HG02678 (cell line): ENCODE data around the gene IFIT2.
"Not testable (repeated sequence)": the region's sequence is repeated elsewhere in the genome, so short reads cannot be mapped to it uniquely, and the experiment has no call there.

Experiments used
- ATAC-seq: cut with Tn5 transposase; IDR thresholded peaks from one replicate; pipeline ENCODE4 v1.9.1; 2021; ENCODE audit warnings: mild to moderate bottlenecking, moderate library complexity; ENCODE audit not compliant: unreplicated experiment

Gene IFIT2, protein sequence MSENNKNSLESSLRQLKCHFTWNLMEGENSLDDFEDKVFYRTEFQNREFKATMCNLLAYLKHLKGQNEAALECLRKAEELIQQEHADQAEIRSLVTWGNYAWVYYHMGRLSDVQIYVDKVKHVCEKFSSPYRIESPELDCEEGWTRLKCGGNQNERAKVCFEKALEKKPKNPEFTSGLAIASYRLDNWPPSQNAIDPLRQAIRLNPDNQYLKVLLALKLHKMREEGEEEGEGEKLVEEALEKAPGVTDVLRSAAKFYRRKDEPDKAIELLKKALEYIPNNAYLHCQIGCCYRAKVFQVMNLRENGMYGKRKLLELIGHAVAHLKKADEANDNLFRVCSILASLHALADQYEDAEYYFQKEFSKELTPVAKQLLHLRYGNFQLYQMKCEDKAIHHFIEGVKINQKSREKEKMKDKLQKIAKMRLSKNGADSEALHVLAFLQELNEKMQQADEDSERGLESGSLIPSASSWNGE

GRCh38 chr10:89301721-89302445, at the start of gene IFIT2:
IFIT2 (plus strand) TSS chr10:89302046; CDS start chr10:89302124, 78 bp downstream.
- ATAC-seq: peak; percentile 72

- ATAC-seq: no peak
These were observed 49.6 kb upstream of the IFIT2 start for GRCh38 chr10:89252225-89252585.

- not testable (repeated sequence) for ATAC-seq
These were observed 46.7 kb upstream of the IFIT2 start for GRCh38 chr10:89255091-89255579.

- ATAC-seq: no peak
These were observed 46.1 kb upstream of the IFIT2 start for GRCh38 chr10:89255793-89256192.

DNA sequence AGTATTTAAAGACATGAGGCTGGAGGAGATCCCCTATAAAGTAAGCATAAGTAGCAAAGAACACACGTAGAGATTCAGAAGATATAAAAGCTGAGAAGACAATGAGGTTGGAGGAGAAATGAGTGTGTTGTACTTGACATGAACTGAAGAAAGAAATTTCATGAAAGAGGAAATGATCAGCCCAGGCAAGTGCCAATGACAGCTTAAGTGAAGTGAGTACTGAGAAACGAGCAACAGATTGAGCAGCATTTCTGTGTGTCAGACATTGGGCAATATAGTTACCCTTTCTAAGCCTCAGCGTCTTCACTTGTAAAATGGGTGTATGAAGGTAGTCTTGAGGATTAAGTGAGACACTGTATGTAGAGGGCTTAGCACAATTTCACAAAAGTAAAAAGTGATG, 45.5 kb upstream of the IFIT2 start:
- no peak for ATAC-seq

- ATAC-seq: no peak
These were observed 44.9 kb upstream of the IFIT2 start for GRCh38 chr10:89256962-89257361.

DNA sequence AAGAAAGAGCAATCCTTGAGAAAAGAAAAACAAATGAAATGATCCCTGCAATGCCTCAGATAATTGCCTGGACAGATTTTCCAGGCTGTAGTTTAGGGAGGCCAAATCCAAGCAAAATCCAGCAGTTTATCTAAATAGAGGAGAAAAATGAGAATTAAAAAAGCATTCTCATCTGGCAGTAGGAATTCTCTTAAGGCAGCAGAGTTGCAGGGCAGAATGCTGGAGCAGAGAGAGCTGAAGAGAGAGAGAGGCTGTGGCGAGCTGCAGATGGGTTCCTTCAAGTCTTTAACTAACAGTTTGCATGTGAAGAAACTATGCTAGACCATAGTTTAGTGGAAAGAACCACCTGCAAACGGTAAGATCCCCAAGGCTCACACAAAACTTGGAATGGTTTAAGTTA, 44.3 kb upstream of the IFIT2 start:
- ATAC-seq: no peak

DNA sequence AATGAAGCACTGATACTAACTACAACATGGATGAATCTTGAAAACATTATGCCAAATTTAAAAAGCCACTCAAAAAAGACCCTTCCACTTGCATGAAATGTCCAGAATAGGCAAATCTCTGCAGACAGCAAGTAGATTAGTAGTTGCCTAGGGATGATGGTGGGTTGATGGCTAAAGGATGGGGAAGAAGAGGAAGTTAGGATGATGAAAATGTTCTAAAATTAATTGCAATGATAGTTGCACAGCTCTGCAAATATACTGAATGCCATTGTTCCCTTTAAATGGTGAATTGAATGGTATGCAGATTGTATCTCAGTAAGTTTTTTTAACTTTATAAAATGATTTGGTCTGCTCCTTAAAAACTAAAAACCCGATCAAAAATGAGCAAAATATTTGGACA, 43.0 kb upstream of the IFIT2 start:
- ATAC-seq: no peak

- ATAC-seq: no peak
These were observed 39.5 kb upstream of the IFIT2 start for GRCh38 chr10:89262086-89263051.

GRCh38 chr10:89263091-89263490, 38.8 kb upstream of the IFIT2 start:
- ATAC-seq: no peak

DNA sequence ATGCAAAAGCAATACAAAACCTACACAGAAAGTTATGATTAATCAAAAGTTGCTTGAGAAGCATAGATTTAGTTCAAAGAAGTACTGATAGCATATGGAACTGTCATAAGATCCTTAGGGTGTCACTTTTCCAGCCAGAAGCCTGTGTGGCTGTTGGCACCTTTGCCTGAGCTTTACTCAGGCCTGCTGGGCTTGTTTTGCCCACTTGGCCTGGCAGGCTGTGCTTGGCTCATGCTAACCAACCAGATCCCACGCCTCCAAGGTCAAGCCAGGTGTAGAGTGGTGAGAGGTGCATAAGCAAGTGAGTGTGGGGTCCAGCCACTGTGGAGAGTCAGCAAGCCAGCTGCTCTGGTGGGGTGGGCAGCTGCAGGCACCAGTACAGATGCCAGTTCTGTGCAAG, 38.3 kb upstream of the IFIT2 start:
- ATAC-seq: no peak

DNA sequence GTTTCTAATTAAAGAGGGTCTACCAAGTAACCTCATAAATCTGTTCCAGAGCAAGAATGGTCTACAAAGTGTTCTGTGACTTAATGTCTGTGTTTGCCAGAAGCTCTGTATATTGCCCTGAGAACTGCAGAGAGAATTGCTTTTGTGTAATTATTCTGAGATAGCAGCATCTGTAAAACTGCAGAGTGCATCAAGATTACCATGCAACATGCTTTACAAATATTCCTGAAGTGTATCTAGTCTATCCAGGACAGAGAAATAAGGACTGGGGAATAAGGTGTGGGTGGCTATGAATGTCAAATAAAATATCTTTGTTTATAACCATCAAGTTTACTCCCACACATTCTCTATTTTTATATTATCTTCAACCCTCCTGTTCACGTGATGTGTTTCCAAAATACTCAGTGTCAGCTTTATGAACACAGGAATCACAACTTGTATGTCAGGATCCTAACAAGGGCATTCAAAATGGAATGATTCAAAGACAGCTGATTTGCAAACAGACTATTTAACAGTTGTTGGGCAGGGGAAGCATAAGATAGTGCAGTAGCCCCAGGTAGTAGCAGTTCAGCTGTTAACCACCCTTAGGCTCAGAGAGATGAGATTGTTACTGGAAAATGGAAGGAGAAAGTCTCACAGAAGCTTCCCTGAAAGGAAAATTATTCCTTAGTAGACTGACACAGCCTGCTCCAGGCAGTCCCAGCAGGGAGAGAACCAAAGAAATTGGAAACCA, 35.0 kb upstream of the IFIT2 start:
- ATAC-seq: no peak

DNA sequence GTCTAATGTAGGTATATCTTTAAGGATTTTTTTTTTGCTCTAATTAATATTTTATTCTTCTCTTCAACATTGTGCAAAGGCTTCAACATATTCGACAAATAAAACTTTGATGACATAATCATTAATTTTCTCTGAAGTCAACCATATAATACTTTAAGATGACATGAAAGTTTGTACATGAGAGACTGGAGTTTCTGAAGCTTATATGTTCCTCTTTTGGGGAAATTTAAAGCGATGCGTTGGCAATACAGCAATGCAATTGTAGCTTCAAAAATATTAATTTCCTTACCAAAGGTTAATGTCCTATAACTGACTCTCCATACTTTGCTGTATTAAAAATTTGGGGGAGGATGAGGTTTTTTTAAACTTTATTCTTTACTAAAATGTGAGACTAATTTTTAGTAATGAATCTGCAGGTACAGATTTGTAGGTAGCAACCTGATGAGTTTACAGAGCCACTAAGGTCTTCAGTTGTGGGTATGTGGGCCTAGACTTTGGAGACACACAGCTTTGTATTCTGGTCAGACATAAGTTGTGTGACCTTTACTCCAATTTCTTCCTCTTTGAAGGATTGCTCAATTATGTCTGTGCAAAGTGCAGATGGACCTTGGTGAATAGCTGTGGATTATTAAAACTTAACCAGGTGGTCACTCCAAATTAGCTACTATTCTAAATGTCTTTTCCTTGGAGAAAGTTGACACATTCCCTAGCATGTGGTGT, 32.3 kb upstream of the IFIT2 start:
- ATAC-seq: no peak

DNA sequence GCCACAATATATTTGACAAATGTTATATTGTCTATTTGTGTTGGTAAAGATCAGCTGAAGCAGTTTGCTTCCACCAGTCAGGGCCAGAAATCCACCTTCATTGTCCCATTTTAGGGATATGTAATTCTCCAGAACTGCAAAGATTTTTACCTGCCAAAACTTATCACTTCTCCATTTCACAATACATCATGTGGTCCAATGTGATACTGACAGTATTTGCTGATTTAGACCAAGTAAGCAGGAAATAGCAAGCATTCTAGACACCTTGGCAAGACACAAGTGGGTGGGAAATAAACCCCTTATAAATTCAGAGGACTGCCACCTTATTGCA, 31.7 kb upstream of the IFIT2 start:
- ATAC-seq: no peak

GRCh38 chr10:89271532-89271931, 30.3 kb upstream of the IFIT2 start:
- no peak for ATAC-seq

GRCh38 chr10:89273680-89274079, 28.2 kb upstream of the IFIT2 start:
- no peak for ATAC-seq

- ATAC-seq: no peak
These were observed 26.9 kb upstream of the IFIT2 start for GRCh38 chr10:89274928-89275327.

GRCh38 chr10:89275383-89275782, 26.5 kb upstream of the IFIT2 start:
- ATAC-seq: no peak

DNA sequence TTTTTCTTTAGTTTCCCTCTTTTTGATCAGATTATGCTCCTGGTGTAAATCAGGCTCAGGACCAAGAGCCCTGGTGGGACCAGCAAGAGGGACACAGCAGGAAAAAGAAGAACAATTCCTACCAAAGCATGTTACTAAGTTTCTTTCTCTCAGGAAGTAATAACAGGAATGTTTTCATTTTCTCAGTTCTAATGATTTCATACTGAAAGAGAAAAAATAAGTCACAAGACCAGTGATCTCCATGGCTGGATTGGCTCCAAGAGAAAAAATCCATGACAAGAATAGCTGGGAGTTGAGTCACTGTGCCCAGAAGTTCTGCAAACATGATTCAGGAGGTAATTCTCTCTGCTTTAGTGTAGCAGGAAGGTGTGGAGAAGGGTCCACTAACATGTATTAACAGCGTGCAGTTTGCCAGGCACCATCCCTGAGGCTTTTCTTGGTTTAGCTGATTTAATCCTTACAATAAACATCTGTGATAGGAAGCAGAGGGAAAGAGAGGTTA, 23.8 kb upstream of the IFIT2 start:
- no peak for ATAC-seq
